CD4-positive, alpha-beta T cell treated with Interleukin-17A for 1 hour (primary cell): ENCODE measurements around the gene AGAP1.

Experiments
- DNase-seq: peaks from one replicate; pipeline ENCODE4 v3.0.0-alpha.2; 2020

Gene AGAP1

DNA sequence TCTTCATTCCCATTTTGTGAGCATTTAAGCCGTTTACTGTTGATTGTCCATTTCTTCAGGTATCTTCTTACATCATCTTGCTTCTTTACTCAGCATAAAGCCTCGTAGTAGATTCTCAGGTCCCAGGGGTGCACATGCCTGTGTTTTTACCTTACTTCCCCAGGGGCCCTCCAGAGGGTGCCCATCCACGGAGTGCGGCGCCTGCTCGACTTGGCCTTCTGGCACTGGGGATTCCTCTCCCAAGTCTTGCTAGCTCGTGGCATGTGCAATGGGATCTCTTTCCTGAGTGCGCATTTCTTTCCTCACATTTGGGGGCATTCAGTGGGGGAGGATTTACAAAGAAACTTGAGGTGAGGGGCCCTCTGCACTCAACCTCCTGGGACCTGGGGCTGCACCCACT, 148.1 kb downstream of the AGAP1 start:
- no peak for DNase-seq

DNA sequence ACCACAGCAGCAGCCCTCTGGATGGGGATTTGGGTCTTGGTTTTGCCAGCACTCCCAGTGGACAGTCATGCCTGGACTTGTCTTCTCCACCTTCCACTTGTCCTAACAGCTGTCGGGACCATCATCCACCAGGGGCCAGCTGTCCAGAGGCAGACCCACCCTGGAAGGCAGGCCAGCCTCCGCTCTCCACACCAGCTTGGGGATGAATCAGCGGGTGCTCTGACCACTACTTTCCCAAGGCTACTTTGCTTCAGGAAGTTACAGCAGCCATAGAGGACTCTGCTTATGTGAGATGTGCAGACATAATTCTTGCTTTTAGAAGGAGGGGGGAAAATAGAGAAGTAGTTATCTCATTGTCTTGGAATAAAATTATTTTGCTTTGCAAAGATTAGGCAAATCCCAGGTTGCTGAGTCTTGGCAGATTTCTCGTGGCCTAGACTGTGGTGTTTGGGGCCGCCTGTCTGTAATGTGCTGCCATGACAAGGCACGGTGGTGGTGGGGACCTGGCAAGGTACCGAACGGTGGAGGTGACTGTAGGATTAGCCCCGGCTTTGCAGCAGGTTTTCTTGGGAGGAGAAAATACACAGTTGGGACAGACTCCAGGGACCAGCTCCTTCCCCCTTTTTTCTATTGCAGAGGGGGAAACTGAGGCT, 148.7 kb downstream of the AGAP1 start:
- no peak for DNase-seq

DNA sequence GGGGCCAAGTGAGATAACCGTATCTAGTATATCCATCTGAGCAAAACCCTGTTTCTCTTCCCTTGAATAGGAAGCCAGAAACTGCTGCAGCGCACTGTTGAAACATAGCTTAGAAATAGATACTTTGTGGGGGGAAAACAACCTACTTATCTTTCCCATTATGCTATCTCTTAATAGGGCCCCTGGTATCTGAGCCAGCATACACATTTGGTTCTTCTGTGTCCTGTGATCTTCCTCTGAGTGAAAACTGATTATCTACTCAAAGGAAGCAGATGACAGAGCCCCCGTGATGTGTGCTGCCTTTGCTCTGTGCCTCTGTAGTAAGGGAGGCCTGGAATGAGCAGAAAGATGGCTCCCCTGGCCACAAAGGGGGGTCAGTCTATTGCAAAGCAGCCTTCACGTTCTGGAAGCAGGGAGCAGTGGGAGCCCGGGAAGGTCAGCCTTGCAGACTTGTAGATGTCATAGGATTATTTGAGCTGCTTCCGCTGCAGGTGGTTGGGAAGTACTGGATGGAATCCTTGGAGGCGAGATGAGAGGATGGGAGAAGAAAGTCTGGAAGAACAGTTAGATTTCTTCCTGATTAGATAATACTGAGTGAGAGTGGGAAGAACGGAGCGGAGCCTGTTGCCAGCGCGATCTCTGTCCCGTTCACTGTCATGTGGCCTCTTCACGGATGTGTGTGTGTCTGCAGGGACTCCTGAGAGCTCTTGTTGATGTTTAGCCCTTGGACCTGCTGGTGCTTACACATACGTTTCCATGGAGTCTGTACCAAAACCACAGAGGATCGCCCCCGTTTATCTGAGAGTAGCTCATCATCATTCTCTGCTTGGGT, 150.1 kb downstream of the AGAP1 start:
- no peak for DNase-seq

DNA sequence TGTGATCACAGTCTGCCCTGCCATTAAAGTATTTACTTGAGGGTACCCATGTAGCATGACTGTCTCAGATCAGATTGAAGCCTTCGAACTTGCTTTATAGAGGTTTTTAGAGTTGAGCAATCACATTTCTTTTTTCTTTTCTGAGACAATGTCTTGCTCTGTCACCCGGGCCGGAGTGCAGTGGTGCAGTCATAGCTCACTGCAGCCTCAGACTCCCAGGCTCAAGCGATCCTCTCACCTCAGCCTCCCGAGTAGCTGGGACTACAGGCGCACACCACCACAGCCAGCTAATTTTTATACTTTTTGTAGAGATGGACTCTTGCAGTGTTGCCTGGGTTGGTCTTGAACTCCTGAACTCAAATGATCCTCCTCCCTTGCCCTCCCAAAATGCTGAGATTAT, 153.4 kb downstream of the AGAP1 start:
- no peak for DNase-seq

DNA sequence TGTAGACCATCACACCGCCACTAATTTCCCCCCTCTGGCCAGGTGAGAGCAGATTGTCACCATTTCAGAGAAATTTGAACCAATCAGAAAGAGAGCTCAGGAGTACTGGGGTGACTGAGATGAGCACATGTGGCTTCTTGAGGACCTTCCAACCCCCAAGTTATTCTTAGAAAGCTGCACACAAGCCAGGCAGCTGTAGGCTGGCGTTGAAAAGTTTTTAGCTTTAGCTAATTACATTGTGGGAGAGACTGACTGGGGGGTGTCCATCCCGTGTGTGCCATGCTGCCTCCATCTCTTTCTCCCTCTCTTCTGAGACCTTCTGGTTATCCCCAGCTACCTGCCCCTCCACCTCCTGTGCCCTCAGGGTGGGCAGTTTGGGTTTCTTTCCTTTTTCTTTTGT, 154.0 kb downstream of the AGAP1 start:
- DNase-seq, result no peak

DNA sequence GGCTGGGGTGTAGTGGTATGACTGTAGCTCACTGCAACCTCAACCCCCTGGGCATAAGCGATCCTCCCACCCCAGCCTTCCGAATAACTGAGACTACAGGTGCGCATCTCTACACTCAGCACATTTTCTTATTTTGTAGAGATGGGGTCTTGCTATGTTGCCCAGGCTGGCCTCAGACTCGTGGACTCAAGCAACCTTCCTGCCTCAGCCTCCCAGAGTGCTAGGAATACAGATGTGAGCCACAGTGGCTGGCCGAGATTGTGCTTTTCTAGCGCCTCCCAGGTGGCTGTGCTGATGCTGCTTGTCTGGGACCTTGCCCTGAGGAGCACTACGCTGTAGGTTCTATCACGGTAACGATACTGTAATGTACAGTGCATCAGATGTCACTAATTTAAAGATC, 155.6 kb downstream of the AGAP1 start:
- no peak for DNase-seq

DNA sequence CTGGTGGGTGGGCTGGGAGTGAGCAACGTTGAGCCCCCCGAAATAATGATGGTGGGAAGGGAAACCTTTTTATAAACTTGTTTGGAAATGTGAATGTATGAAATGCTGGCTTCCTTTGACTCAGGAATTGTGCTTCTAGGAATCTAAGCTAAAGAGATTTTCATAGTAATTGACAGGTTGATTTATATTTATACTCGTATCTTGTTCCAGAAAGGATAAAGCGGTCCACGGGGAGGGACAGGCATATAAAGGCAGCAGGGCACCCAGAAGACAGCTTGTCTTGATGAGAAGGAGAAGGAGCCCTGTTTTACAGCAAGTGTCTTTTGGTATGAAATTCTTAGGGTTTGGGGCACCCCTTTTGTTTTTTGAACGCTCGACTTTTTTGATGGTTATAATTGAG, 157.8 kb downstream of the AGAP1 start:
- DNase-seq, result no peak

DNA sequence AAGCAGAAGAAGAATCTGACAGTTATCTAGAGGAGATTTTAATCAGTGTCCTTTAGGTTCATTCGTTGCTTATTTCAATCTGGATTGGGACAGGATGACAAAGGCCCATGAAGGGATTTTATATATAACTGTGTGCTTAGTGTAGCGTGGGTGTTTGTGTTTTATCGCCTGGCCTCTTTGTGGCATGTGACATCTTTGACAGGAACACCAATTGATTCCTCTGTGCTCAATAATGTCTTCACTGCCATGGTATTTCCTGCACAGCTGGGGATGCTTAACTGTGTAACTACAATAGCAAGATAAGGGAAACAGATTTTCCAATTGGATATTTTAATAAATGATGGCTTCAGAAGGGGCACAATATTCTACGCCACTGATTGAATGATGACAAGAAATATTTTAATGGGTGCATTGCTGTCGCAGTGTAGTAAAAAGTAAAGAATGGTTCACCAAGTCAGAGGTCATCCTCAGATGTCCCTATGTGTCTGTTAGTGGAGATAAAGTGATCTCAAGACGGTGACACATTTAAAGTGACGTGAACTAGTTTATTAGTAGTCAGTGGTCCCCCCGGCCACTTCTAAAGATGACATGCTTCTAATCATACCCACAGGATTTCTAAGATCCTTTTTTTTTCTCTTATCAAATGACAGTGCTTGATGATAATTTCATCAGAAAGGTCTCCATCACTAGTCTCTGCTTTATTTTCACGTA, 160.4 kb downstream of the AGAP1 start:
- DNase-seq, result no peak

DNA sequence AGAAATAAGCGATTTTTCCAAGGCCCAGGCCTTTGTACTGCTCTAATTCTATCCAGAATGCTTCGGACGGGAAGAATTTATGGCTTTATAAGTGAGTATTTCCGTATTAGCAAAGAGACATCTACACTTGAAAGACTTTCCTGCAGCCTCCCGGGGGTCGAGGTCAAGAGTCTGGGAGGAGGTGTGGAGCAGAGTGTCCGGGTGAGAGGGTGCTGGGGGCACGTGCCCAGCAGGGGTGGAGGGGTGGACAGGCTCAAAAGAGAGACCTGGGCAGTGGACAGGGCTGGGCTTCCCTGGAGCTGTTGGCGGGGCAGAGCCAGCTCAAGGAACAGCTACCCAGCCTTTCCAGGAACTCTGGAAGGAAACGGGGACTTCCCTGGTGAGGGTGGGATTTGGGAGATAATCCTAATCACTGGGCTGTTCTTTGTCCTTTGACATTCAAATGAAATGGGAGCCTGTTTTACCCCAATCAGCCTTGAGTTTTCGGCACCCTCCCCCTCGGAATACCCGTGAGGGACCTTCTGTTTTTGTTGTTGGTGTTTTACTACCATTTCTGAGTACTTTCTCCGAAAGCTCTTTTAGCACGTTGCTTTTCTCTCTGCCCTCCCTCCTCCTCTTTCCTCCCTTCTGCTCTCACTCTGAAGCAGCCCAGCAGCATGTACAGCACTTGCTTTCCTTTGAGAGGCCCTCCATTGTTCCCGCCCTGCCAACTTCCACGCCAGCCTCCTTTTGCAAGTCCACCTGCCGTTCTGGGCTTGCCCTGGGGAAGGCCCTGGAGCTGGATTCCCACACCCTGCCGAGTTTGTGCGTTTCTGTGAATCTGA, 164.7 kb downstream of the AGAP1 start:
- DNase-seq, result no peak

DNA sequence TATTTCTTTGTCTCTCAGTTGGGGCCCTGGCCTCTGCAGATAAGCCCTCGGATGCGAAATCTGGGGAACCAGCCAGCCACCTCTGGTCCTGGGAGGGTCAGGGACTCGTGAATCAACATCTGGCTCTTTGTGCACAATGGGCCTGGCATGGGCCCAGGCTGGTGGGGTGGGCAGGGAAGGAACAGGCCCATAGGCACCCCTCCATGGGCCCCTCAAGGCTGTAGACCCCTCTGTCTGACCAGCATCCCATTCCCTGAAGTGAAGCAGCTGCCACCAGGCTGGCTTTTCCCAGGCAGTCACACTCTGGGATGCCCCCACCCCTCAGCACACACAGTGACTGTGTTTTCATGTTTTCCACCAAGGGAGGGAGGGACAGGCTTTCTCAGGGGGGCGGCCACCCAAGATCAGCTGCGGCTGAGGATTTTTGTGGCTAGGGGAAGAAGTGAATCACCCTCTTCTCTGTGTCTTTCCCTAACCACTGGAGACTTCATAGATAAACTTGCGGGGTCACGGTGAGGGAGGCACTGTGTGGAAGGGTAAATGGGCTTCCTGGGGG, 166.0 kb downstream of the AGAP1 start:
- no peak for DNase-seq

DNA sequence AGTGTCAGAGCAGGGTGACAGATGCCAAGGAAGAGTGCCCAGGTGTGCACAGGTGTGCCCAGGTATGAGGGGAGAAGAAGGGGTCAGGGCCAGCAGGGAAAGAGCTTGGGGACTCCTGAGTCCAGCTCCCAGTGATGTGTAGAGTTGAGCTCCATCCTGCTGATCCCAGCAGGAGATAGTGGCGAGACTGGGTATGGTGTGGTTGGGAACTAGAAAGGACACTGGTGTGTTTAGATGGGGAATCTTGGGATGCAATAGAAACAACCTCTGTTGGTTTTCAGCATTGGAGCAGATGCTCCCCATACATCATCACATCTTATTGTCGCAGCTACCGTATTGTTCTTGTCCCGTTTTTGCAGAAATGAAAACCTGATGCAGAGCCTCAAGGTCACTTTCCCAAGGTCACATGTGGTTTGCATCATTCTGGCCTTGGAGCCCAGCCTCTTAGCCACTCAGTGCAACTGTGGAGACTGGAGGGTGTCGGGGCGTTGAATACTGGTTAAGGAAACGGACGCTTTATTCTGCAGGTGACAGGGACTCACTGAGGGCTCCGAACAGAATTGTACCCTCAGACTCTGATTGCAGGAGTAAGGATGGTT, 166.7 kb downstream of the AGAP1 start:
- no peak for DNase-seq

DNA sequence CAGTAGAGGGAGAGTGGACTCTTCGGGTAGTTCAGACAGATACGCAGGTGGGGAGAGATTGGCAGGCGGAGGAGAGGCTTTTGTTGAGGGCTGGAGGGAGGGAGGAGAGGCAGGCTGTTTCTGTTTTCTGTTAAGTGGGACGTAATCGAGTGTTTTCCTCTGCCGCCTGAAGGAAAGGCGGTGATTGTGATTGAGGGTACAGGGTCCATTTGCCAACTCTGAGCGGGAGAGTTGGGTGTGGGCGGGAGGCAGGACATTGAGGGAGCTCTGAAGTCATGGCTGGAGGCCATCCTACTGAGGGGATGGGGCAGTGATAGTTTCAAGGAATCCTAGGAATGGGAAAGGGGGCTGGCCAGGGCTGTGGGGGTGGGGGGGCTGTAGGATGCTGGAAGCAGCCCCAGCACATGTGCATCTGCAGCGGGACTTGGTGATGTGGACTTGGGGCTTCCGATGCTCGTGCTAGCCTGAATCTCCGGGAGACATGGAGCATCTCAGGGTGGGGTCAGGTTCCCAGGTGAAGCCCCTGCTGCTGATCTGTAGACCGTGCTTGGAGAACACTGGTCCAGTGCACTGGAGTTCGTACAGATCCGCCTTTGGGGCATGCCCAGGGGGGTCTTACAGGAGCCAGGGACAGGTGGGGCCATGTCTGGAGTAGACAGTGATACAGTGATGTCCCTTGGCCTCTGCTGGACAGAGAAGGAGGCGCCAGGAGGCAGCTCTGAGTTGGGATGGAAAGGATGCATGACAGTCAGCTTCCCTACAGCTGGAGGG, 167.5 kb downstream of the AGAP1 start:
- DNase-seq, result no peak

DNA sequence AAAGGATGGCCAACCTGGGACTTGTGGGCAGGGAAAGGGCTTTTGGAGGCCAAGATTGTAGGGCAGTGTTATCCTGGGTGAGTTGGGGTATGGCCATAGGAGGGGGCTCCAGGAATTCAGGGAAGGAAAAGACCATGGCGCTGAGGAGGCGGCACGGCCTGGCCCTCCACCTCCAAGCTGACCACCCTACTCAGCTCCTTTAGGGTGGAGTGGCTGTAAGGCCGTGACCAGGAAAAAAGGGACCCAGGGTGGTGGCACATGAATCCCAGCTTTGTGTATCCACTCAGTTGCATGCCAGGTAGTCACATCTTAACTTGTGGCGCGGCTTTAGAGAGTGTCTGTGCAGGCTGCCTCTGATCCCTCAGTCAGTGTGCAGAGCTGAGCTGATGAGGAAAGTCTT, 168.1 kb downstream of the AGAP1 start:
- DNase-seq, result no peak

DNA sequence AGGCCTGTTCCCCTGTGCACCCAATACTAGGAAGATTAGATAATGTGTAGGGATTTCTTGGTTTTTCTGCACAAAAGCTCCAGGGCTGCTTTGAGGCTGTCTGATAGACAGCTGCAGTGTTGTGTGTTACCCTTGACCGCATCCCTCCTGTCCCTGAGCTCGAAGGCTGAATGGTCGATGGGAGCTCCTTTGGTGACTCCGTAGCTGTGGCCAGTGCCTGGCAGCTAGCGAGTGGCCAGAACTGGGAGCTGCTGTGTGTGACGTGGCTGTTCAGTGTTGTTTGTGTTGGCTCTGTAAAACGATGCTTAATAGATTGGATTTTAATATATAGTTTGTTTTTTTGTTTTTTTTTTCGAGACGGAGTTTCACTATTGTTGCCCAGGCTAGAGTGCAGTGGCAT, 170.0 kb downstream of the AGAP1 start:
- no peak for DNase-seq

DNA sequence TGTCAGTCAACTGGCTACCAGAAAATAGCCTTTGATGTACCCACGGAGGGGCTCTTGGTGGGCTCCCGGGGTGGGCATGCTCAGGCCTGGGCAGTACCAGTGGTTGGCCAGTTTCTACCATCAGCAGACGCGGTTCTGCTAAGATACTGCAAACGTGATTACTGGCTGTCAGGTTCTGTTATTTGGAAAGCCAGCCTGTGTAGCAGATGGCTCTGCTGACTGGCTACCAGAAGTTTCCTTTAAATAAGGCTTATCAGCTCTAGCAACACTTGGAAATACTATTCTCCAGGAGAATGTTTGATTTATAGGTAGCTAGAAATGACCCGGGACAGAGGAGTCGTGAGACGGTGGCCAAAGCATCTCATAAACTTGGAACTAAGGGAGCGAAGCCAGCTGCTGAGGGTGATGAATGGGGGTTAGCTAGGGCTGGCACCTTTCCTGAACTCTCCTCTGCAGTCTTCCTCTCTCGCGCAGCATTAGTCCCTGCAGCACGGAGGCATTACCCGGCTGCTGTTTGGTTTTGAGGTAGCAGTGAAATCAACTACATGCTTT, 171.9 kb downstream of the AGAP1 start:
- no peak for DNase-seq

DNA sequence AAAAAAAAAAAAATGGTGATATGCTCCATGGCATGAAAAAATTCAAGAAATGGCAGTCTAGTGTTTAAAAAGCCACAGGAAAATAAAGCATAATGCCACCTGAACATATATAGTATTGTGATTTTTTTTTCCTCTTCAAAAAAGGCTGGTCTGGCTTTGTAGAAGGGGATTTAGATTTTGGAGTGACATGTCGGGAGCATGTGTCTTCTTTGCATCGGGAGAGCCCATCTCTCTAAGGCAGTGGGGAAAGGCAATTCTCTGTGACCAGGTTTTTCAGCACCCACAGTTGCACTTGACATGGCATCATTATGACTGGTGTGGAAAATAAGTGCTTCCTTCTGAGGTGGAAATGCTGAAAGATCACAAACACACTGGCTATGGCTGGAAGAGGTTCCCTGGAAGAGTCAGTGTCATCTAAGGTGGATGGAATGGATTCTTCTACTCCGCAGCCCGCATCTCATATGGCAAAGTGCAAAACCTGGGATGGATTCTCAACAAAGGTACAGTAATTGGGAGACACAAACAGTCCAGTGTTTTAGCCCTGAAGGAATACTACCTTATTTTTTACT, 172.5 kb downstream of the AGAP1 start:
- DNase-seq, result peak; percentile 62

DNA sequence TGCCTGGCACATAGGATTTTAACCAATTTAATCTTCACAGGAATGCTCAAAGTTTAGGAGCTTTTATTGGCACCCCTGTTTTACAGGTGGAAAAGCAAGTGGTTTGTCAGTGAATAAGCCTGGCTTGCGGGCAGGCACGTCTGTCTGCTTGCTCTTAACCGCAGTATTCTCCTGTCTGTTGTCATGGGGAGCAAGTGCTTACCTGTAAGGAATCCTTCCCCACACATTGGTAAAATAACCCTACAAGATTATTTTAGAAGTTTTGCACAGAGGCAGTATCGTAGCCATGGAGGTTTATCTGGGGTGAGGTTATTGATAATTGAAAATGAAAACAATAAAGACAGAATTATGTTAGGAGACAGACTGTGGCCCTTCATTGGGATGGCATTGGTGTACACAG, 174.9 kb downstream of the AGAP1 start:
- DNase-seq, result no peak

DNA sequence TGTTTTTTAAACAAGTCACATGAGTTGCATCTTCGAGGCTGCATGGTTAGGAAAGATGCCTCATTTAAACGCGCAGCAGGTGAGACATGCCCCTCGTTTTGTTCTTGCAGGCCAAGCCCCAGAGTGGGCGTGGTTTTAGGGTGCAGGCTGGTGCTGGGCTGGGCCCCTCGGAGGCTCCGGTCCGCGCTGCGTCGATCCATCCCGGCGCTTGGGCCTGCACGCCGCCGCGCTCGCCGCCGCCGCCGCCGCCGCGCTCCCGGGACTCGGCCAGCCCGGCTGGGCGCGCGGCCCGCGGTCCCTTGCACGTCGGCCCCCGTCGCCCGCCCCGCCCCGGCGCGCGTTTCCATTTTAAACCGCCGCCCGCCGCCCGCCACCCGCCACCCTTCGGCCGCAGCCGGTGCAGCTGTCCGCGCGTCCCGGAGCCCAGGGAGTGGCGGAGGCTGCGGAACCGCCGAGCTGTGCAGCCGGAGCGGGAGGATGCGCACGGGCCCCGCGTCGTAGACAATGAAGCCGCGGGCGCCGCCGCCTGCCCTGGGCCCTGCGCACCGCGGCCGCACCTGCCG, 175.5 kb downstream of the AGAP1 start:
- peak; percentile 59 for DNase-seq

DNA sequence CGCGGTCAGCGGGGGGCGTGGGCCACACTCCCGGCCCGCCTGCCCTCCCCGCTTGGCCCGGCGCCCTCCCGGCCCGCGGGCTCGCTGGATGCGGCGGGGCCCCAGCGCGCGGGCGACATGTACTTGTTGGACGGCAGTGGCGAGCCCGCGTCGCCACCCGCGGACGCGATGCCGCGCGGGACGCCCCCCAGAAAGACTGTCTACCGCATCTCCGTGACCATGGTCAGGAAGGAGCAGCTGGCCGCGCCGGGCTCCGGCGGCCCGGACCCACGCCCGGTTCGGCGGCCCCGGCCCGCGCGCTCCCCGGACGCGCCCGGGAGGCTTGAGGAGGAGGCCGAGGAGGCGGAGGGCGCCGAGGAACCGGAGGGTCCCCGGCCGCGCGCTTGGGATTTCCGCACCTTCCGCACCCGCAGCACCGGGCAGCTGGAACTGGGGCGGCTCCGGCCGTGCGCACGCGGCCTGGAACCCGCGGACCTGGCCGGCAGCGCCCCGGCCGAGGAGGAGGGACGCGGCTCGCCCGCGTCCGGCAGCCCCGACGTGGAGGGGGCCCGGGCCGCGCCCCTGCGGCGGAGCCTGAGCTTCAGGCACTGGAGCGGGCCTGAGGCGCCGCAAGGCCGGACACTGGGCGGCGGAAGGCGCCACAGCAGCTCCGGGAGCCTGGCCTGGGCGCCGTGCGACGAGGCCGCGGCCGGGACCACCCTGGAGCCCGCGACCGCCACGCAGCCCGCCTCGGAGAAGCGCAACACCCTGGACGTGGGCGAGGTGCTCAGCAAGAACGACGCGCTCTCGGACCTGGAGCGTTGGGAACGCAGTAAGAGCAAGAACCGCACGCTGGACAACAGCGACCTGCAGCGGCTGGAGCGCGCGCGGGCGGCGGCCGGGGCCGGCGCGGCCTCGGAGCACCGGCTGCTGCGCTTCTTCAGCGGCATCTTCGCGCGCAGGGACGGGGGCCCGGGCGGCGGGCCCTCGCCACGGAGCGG, 176.4 kb downstream of the AGAP1 start:
- DNase-seq, result no peak
